ENCODE data around the gene CFAP65.

CFAP65 gene

GRCh38 chr2:218990612-218991011 lies 50.7 kb downstream of the CFAP65 start:
- no peak for DNase-seq

GRCh38 chr2:218990052-218990451 lies 51.3 kb downstream of the CFAP65 start:
- no peak for DNase-seq

DNA sequence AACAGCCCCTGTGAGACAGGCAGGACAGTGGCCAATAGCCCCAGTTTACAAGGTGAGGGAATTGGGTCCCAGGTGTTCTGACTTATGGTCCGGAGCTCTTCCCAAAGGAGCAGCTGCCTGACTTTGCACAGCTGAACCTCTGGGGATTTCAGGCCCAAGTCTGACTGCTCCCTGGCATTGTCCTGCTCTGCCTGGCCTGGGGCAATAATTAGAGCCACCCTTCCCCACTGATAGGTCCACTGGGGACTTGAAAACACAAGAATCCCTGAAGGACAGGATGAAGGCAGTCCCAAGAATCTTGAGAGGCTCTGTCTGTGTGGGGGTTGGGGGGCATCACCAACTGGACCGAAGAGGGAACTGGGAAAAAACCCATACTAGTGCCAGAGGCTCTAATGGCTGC lies 52.7 kb downstream of the CFAP65 start:
- no peak for DNase-seq

DNA sequence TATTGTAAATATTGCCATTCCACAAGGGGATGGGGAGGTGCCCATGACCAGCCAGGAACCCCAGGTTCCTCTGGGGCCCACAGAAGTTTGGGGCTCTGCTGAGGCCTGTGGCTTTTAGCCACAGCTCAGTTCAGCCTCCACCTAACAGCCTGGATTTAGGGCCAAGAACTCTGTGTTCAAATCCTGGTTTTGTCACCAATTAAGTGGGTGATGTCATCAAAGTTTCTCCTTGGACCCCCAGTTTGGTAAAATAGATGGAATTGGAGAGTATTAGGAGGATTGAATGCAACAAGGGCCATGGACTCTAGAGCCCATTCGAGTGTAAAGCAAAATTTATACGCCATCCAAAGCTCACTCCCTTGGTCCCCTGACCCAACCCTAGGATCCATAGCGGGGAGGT lies 53.2 kb downstream of the CFAP65 start:
- no peak for DNase-seq

DNA sequence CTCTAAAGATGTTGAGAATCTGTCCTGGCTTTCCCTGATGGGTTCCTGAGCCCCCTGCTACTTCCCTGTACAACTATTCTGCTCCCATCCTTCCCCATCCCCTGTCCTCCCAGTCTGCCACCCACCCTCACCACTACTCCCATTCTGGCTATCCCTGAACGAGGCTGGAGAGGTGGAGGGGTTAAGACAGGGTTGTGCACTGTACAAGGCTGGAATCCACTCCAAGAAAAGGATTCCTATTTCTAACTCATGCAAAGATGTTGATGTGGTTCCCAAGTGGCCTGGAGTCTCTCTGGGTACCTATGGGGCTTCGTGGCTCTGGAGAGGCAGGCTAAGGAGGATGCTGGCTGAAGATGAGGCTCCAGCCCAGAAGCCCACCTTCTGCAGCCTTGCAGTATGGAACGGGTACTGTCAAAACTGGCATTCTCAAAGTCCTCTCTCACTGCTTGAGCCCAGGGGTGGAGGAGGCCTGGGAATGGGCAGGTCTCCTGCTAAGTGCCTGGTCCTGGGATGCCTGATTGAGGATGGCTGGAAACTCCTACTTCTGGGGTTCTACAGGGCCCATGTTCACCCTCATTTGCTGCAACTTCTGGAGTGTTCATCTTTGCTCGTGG lies 55.1 kb downstream of the CFAP65 start:
- DNase-seq: no peak

DNA sequence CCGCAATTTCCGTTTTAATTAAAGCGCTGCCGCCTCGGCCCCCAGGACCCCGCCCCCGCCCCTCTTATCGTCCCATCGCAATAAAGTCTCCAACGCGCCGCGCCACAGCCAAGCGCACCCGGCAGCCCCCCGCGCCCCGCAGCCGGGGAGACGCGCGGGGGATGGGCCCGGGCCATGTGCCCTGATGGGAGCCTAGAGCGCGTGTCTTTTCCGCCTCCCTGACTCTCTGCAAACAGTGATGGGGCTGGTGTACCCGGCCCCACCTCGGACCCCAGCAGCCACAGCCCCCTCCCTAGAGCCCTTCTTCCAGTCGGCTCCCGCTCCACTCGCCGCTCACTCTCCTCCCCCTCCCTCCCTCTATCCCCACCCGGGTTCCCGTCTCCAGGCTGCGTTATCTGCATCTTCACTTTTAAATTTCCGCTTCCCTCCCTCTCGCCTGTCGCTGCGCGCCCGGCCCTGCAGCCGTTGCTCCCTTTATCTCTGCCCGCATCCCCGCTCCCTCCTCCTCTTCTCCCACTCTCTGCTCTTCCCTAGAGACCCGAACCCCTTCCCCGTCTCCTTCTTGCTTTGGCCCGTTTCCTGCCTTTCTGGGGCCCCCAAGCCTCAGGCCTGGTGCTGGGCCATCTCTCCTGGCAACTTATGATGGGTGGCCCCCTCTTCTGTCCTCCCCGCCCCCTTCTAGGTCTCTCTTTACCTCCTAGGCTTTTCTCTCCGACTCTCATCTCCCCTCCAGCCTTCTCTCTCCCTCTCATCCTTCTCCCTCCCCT lies 55.8 kb downstream of the CFAP65 start:
- no peak for DNase-seq

- no peak for DNase-seq
These were observed 56.3 kb downstream of the CFAP65 start, which contains the start of gene FEV for GRCh38 chr2:218985021-218985324. Gene FEV (minus strand): TSS chr2:218985184. CDS start chr2:218985075, 109 bp downstream.

GRCh38 chr2:218984239-218985020 lies 56.9 kb downstream of the CFAP65 start:
- DNase-seq: no peak

GRCh38 chr2:218983934-218984238 lies 57.4 kb downstream of the CFAP65 start:
- DNase-seq: no peak

DNA sequence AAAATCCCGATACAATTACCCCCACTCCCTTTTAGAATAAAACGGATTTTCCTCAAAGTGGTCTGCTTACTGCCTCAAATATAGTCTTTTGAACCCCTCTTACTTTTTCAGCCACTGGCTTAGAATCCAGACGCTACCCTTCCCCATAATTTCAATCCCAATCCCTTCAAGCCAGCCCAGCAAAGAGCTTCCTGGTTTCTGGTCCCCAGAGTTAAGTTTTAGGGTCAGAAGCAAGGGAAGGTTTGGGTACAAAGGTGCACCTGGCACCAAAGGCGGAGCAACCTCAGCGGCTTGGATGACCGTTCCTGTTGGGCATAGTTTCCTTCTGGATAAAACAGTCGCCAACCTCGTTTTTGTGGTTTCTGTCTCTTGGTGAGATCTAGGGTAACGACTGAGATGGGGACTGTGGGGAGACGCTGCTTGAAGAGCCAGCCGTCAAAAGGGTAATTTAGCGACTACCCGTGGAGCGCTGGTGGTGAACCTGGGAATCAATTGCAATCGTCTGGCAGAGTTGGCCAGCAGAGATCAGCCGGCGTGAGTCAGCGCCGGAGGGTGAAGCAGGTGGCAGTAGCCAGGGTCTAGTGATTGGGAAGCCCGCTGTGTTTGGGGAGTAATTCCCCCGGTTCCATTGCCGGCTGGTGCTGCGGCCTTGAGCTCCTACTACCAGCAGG lies 57.9 kb downstream of the CFAP65 start:
- DNase-seq: no peak

- DNase-seq: no peak
These were observed 58.6 kb downstream of the CFAP65 start for GRCh38 chr2:218982586-218983262.

DNA sequence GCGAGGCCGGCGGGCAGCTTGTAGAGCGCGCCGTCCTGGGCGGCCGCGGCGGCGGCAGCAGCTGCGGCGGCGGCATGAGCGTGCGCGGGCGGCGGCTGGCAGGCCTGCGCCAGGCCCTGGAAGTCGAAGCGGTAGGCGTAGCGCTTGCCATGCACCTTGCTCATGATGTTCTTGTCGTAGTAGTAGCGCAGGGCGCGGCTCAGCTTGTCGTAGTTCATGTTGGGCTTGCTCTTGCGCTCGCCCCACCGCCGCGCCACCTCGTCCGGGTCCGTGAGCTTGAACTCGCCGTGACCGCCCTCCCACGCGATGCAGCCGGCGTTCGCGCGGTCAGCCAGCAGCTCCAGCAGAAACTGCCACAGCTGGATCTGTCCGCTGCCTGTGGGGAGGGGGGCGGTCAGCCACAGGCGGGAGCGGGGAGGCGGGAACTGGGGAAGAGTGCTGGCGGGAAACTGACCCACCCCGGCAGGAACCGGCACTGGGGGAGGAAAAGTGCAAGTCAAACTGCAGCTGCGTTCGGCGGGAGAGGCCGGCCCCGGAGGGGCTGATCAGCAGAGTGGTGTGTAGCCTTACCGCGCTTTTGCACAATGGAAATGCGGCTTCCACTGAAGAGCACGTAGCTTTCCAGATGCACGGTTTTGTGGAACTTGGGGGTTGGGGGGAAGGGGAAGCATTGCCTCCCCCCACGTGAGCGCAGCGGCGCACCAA lies 59.3 kb downstream of the CFAP65 start:
- no peak for DNase-seq

- no peak for DNase-seq
These were observed 59.9 kb downstream of the CFAP65 start for GRCh38 chr2:218981390-218981880.

GRCh38 chr2:218980735-218981389 lies 60.5 kb downstream of the CFAP65 start:
- no peak for DNase-seq

DNA sequence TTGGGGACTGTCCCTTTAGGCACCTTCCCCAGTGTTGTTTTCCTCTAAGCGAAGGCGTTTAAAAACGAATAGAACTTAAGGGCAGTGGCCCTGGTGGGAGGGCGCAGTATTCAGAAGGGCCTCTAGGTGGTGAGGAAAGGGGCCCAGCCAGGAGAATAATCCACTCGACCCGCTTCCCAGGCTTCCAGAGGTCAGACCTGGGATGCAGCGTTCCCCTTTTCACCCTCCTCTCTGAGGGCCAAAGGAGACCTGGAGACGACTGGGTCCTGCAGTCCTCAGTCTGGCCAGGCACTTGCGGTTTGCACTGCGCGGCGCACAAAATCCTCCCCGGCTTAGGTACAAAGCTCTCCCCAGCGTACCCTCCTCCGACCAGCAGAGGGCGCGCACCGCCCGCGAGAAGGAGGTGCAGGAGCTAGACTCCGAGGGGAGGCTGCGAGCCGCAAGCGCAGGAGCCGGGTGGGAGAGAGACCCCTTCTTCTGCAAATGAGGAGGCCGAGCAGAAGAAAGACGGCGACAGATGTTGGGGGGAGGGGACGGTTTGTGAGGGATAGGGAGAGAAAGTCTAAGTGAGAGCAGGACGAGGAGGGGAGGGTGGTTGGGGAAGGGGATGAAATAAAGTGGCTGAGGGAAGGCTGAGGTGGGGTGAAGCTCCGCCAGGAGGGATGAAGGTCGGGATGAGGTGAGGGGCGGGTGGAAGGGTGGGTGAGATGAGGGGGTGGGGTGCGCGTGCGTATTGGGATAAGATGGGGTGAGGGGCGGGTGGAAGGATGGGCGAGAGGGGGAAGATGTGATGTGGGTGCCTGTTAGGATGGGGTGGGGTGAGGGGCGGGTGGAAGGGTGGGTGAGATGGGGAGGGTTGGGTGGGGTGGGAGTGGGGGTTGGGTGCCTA lies 61.2 kb downstream of the CFAP65 start:
- peak; percentile 64 for DNase-seq

GRCh38 chr2:218975060-218975777 lies 66.1 kb downstream of the CFAP65 start:
- no peak for DNase-seq

DNA sequence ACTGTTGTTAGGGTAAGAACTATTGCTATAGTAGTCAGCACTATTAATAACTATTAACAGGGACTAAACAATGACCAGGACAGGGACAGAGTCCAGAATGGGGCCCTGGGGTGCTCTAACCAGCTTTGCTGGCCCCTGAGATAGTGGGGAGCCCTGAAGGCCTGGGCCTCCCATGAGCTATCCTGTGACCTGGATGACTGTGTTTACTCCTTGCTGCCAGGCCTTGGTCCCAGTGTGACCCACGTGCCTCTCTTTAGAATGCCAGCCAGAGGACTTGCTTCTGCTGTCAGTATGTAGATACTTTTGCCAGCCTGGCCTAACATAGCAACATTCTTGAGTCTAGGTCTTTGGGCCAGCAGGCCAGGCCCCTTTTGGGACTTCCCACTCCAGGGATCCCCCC lies 70.4 kb downstream of the CFAP65 start:
- DNase-seq: no peak

DNA sequence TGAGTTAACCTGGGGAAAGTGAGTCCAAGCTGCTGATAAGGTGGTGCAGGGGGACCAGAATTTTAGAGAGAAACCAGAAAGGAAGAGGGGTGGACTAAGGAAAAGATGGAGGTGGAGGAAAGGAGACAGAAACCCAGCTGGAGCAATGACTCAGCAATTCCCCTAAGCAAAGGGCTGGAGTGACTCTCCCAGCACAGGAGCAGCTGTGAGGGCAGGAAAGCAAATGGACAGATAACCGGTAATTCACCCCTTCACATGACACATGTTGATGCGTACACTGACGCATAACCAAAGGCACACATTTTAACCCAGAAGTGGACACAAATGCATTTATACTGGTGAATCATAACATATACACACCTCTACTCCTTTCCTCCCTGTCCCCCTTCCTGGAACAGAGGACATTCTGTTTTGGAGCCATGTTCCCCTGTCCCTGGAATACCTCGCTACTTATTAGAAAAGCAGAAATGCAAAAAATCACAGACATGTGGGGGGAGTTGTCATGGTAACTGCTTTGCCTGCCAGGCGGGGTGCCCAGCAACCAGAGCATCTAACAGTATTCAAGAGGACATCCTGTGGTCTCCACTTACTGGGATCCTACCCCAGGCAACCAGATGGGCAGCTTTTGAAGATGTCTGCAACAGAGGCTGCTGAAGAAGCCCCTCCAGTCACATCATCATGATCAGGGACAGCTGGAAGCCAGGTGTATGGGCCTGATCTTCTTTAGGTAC lies 77.1 kb downstream of the CFAP65 start:
- DNase-seq: peak; percentile 56

GRCh38 chr2:218963601-218964000 lies 77.7 kb downstream of the CFAP65 start:
- DNase-seq: no peak

Data from fibroblast of skin of right biceps (primary cell).